Upper lobe of left lung (tissue), 6 donors: ENCODE data around the gene PAX2. TPM values are rescaled to one million over a fixed set of nuclear protein-coding genes. Genes with fewer than 3 reads are reported as not detected.

ENCODE experiments used
- ATAC-seq, 2 donors: fragments of 200-7000 bp; cut with Tn5 transposase; one replicate each; pipeline ENCODE4 v1.9.1; 2022; ENCODE audit warnings: mild to moderate bottlenecking in 2 of 2, moderate library complexity in 2 of 2; ENCODE audit not compliant: low FRiP score in 2 of 2
- DNase-seq, 2 donors: peaks; one replicate each; pipeline ENCODE4 v3.0.0-alpha.2; 2019 to 2020
- H3K27ac ChIP-seq, 4 donors: fragments of 200-600 bp; sonication (generic); one replicate each; pipeline ENCODE4 v1.5.1; 2016 to 2019
- H3K27me3 ChIP-seq, 4 donors: fragments of 200-600 bp; sonication (generic); one replicate each; pipeline ENCODE4 v1.5.1; 2017 to 2019
- H3K36me3 ChIP-seq, 4 donors: fragments of 200-600 bp; sonication (generic); one replicate each; pipeline ENCODE4 v1.5.1; 2016 to 2019
- H3K4me1 ChIP-seq, 4 donors: fragments of 200-600 bp; sonication (generic); one replicate each; pipeline ENCODE4 v1.5.1; 2018 to 2019
- H3K4me3 ChIP-seq, 4 donors: fragments of 200-600 bp; sonication (generic); one replicate each; pipeline ENCODE4 v1.5.1; 2017 to 2019; ENCODE audit warnings: mild to moderate bottlenecking in 2 of 4, moderate library complexity in 1 of 4
- H3K9me3 ChIP-seq, 4 donors: fragments of 200-600 bp; sonication (generic); one replicate each; pipeline ENCODE4 v1.5.1; 2018 to 2019
- CTCF ChIP-seq, 6 experiments: fragments of 450-650 bp in 4 of 6; fragments of 200-600 bp in 2 of 6; sonication (generic) in 2 of 6; IDR thresholded peaks; one replicate each; pipeline ENCODE4 v1.5.1; 2016 to 2019; ENCODE audit warnings: antibody characterized with exemption in 6 of 6
- EP300 ChIP-seq, 4 donors: sonication (generic); formaldehyde crosslinking; IDR thresholded peaks; one replicate each; pipeline ENCODE4 v1.5.1; 2017; ENCODE audit warnings: antibody characterized with exemption in 4 of 4, control low read depth in 2 of 4
- POLR2A ChIP-seq, 4 donors: fragments of 450-650 bp; IDR thresholded peaks; one replicate each; pipeline ENCODE4 v1.5.1; 2016 to 2017; ENCODE audit warnings: antibody characterized with exemption in 4 of 4, mild to moderate bottlenecking in 2 of 4
- POLR2AphosphoS5 ChIP-seq, 2 donors: sonication (generic); formaldehyde crosslinking; IDR thresholded peaks; one replicate each; pipeline ENCODE4 v1.5.1; 2017; ENCODE audit warnings: antibody characterized with exemption in 2 of 2
- WGBS, 2 donors: methylation state at CpG; one replicate each; pipeline ENCODE4 v1.1.5; 2017 to 2018; 5-methylcytosine and 5-hydroxymethylcytosine counted together
- total RNA-seq, 6 donors: library from RNA; depleted of rRNA in 4 of 6; stranded (reverse); fragments of >200 nt in 4 of 6; gene quantifications; one replicate each; pipeline versions ENCODE4 v1.1.0 to v1.2.1, GENCODE V29; 2016 to 2021
- donor health status: DM: no; HTN: no; CAD: no; lungs with moderate emphysema.
- donor health status: DM: no; HTN: yes; CAD: no; lungs with severe emphysema.

The PAX2 gene
- total RNA-seq, 6 donors from 2014 or later, result 0.07 TPM; not detected in 5

DNA sequence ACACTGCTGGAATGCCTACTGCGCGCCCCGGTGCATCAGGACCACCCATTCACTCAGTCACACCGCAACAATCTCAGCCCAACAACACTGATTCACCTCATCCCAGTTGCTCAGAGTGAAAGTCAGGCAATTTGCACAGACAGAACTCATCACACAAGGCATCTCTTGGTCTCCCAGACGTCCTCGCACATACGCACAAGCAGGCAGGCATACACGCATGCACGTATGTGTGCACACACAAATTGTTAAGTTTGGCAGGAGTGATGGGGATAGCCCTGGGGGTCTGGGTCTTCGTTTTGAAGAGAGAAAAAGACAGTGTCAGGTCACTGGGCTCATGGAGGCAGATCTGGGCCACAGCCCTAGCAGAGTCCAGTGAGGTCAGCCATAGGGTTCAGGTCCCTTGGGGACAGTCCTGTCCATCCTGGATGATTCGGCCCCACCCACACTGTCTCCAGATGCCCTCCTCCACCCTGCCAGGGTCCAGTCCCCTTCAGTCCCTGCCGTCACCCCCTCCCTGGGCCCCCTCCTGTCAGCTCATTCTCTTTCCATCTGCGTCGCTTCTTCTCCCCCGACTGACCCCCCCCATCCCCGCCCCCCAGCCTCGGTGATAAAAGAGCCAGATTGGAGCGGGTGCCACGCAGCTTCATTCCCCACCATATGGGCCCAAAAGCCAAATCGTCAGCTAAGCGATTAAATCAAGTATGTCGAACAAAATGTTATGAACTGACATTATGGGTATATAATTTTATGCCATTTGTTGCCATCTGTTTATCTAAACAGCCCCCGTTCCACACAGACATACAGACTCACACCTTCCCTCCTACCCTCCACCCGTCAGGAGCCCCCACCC lies 118.9 kb downstream of the PAX2 start:
- Histone ChIP-seq H3K4me3 (no peak overlapping the region), H3K9me3 (no peaks in the 10 kb centered on the region), H3K27me3 (peaks cover 0 to 10% (median 0%) of the 10 kb centered on the region in 4 donors), H3K27ac (no peak overlapping the region), H3K36me3 (no peaks in the 10 kb centered on the region), H3K4me1 (peaks cover 0 to 3% (median 0%) of the 10 kb centered on the region in 4 donors)
- TF ChIP-seq POLR2A (IDR thresholded peaks at IDR 0.05), result no peak
- TF ChIP-seq CTCF (IDR thresholded peaks at IDR 0.05), result no peak
- TF ChIP-seq POLR2AphosphoS5 (IDR thresholded peaks at IDR 0.05), result no peak
- no peak for TF ChIP-seq EP300 (IDR thresholded peaks at IDR 0.05)
- no peak for DNase-seq
- 82 to 87% methylated on average over 23 to 24 of the region's 24 CpGs for WGBS, 2 donors
- ATAC-seq, result no peak

DNA sequence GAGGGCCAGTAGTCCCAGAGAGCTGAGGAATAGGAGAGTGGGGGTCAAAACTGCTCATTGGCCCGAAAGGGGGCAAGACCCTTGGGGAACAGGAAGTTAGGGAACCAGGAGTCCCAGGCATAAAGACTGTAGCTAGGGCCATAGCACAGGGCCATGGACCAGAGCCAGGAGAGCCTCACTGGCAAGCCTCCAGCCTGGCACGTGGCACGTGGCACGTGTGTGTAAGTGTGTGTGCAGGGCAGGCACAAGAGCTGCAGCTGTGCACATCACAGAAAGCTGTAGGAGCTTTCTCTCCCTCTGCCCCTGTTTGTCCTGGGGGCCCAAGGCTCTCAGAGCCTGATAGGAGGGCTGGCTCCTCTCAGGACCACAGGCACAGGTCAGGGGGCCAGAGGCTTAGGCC lies 119.6 kb downstream of the PAX2 start:
- H3K27me3 ChIP-seq, result peaks cover 0 to 10% (median 0%) of the 10 kb centered on the region in 4 donors
- no peak overlapping the region for H3K4me3 ChIP-seq
- H3K27ac ChIP-seq, result no peak overlapping the region
- no peak for ATAC-seq
- no peaks in the 10 kb centered on the region for H3K9me3 ChIP-seq
- peaks cover 0 to 3% (median 0%) of the 10 kb centered on the region in 4 donors for H3K4me1 ChIP-seq
- no peaks in the 10 kb centered on the region for H3K36me3 ChIP-seq
- DNase-seq, result no peak
- WGBS, 2 donors, result 43 to 47% methylated on average over 4 of the region's 4 CpGs
- TF ChIP-seq EP300 (IDR thresholded peaks at IDR 0.05) (no peak), CTCF (IDR thresholded peaks at IDR 0.05) (no peak), POLR2AphosphoS5 (IDR thresholded peaks at IDR 0.05) (no peak), POLR2A (IDR thresholded peaks at IDR 0.05) (no peak)

- Histone ChIP-seq H3K27me3 (peaks cover 0 to 10% (median 0%) of the 10 kb centered on the region in 4 donors), H3K4me1 (peaks cover 0 to 3% (median 0%) of the 10 kb centered on the region in 4 donors), H3K27ac (no peak overlapping the region), H3K9me3 (no peaks in the 10 kb centered on the region), H3K36me3 (no peaks in the 10 kb centered on the region), H3K4me3 (no peak overlapping the region)
- no peak for DNase-seq
- TF ChIP-seq POLR2AphosphoS5 (IDR thresholded peaks at IDR 0.05) (no peak), POLR2A (IDR thresholded peaks at IDR 0.05) (no peak), EP300 (IDR thresholded peaks at IDR 0.05) (no peak), CTCF (IDR thresholded peaks at IDR 0.05) (no peak)
- WGBS, 2 donors, result 64 to 66% methylated on average over 7 of the region's 7 CpGs
- no peak for ATAC-seq
Measured at GRCh38 chr10:100866010-100866409, 120.6 kb downstream of the PAX2 start.

DNA sequence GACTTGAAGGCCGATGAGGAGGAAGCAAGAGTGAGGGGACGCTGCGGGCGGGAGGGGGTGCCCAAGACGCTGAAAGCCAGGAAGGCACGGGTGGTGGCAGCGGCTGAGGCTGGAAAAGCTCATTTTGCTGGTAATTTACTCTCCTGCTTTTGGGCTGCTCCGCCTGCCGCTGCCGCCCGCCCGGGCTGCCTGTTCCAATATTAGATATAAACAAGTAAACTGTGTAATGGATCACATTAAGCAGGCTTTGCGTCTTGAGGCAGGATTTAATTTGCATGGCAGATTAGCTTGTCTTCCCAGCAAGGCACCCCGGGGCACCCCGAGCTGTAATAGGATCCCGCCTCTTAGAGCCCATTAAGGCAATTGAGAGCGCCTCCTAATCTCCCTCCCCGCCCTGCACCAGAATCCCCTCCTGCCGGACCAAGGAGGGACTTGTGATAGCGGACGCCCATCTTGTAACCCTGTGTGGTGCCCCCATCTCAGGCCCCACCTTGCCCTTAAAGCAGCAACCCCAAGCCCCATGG lies 121.3 kb downstream of the PAX2 start:
- H3K4me3 ChIP-seq, result no peak overlapping the region
- H3K36me3 ChIP-seq, result no peaks in the 10 kb centered on the region
- no peaks in the 10 kb centered on the region for H3K9me3 ChIP-seq
- WGBS, 2 donors, result 14 to 21% methylated on average over 18 to 21 of the region's 21 CpGs
- H3K27ac ChIP-seq, result no peak overlapping the region
- peaks cover 0 to 10% (median 0%) of the 10 kb centered on the region in 4 donors for H3K27me3 ChIP-seq
- peaks cover 0 to 3% (median 0%) of the 10 kb centered on the region in 4 donors for H3K4me1 ChIP-seq
- DNase-seq, result no peak
- no peak for TF ChIP-seq POLR2A (IDR thresholded peaks at IDR 0.05)
- no peak for TF ChIP-seq CTCF (IDR thresholded peaks at IDR 0.05)
- TF ChIP-seq EP300 (IDR thresholded peaks at IDR 0.05), result no peak
- no peak for TF ChIP-seq POLR2AphosphoS5 (IDR thresholded peaks at IDR 0.05)
- ATAC-seq, result no peak
